HTERT RPE-1 (cell line): Measurements from ENCODE around the gene CCDC142.

Experiments used
- in situ Hi-C: fragments of 300-500 bp; cut with MboI; formaldehyde crosslinking; loops from 4 replicates; pipeline ENCODE4 v1.14.3; 2020; ENCODE audit warnings: low sequenced_read_pairs

CCDC142 gene

GRCh38 chr2:74482801-74483674, at the start of gene CCDC142, which contains the start of gene TTC31:
Gene CCDC142 (minus strand): TSS chr2:74482998. CDS start chr2:74482837, 161 bp downstream.
Gene TTC31 (plus strand): TSS chr2:74483081. CDS start chr2:74483096, 15 bp downstream.
- in situ Hi-C loops: no loop called here

- in situ Hi-C loops: no loop called here
Measured at GRCh38 chr2:74532222-74532621, 49.4 kb upstream of the CCDC142 start.

- in situ Hi-C loops: no loop called here
Measured at GRCh38 chr2:74531666-74532065, 48.9 kb upstream of the CCDC142 start.

GRCh38 chr2:74530239-74531187, 47.7 kb upstream of the CCDC142 start:
- in situ Hi-C loops: no loop called here

- in situ Hi-C loops: no loop called here
Measured at GRCh38 chr2:74529357-74530238, 46.8 kb upstream of the CCDC142 start, which contains the start of the genes AUP1 and HTRA2. Gene AUP1 (minus strand): TSS chr2:74529706. CDS start chr2:74529629, 77 bp downstream. Gene HTRA2 (plus strand): TSS chr2:74529933. CDS start chr2:74530007, 74 bp downstream.

GRCh38 chr2:74528600-74529356, 46.0 kb upstream of the CCDC142 start:
- in situ Hi-C loops: no loop called here

GRCh38 chr2:74527741-74528140, 44.9 kb upstream of the CCDC142 start:
- in situ Hi-C loops: no loop called here

- in situ Hi-C loops: no loop called here
Measured at GRCh38 chr2:74526649-74527230, 43.9 kb upstream of the CCDC142 start.

- in situ Hi-C loops: no loop called here
Measured at GRCh38 chr2:74525717-74526648, 43.2 kb upstream of the CCDC142 start, which contains the start of gene DQX1. Gene DQX1 (minus strand): TSS chr2:74526231. CDS start chr2:74525729, 502 bp downstream.

- in situ Hi-C loops: no loop called here
Measured at GRCh38 chr2:74524955-74525716, 42.3 kb upstream of the CCDC142 start.

- in situ Hi-C loops: no loop called here
Measured at GRCh38 chr2:74524005-74524404, 41.2 kb upstream of the CCDC142 start.

GRCh38 chr2:74522516-74522915, 39.7 kb upstream of the CCDC142 start:
- in situ Hi-C loops: no loop called here

- in situ Hi-C loops: no loop called here
Measured at GRCh38 chr2:74516650-74517049, 33.9 kb upstream of the CCDC142 start.

GRCh38 chr2:74515981-74516633, 33.3 kb upstream of the CCDC142 start:
- in situ Hi-C loops: no loop called here

- in situ Hi-C loops: no loop called here
Measured at GRCh38 chr2:74515271-74515980, 32.6 kb upstream of the CCDC142 start.
